Keratinocyte (primary cell): Measurements from ENCODE around the gene C1D. TPM values are rescaled to one million over a fixed set of nuclear protein-coding genes. Genes with fewer than 3 reads are reported as not detected.
A peak's percentile ranks its signal among the peaks of the same experiment; 100 is the strongest.

ENCODE experiments used
- DNase-seq: peaks from one replicate; pipeline ENCODE4 v3.0.0-alpha.2; 2011; ENCODE audit warnings: low read depth, missing footprints, low spot score
- FAIRE-seq: peaks from 2 replicates; lab custom pipeline; 2011; peaks lifted over from hg19 to GRCh38; lab: Jason Lieb, UNC
- H2AFZ ChIP-seq: 2 replicates; pipeline ENCODE4 v1.6.0; 2012; ENCODE audit warnings: low read length, control low read depth, inconsistent platforms; ENCODE audit not compliant: control insufficient read depth
- H3K27ac ChIP-seq: 2 replicates; pipeline ENCODE4 v1.5.1; 2011; ENCODE audit warnings: low read length; ENCODE audit not compliant: control insufficient read depth, insufficient read depth
- H3K27me3 ChIP-seq: 3 replicates; pipeline ENCODE4 v1.6.0; 2011; ENCODE audit warnings: low read length; ENCODE audit not compliant: control insufficient read depth, insufficient read depth; ENCODE audit errors: extremely low read depth
- H3K36me3 ChIP-seq, 2 experiments: 2 replicates in 1 of 2; 3 replicates in 1 of 2; pipeline ENCODE4 v1.5.1; 2011; ENCODE audit warnings: low read length in 2 of 2, mild to moderate bottlenecking in 1 of 2; ENCODE audit not compliant: control insufficient read depth in 2 of 2, insufficient read depth in 2 of 2; ENCODE audit errors: extremely low read depth in 1 of 2
- H3K4me1 ChIP-seq: 3 replicates; pipeline ENCODE4 v1.5.1; 2011; ENCODE audit warnings: low read length; ENCODE audit not compliant: control insufficient read depth, insufficient read depth; ENCODE audit errors: extremely low read depth
- H3K4me2 ChIP-seq: 3 replicates; pipeline ENCODE4 v1.6.0; 2011; ENCODE audit warnings: low read depth, low read length; ENCODE audit not compliant: control insufficient read depth, insufficient read depth; ENCODE audit errors: extremely low read depth
- H3K4me3 ChIP-seq, 3 experiments: fragments of 200-600 bp in 1 of 3; sonication (generic) in 1 of 3; 2 replicates in 2 of 3; 3 replicates in 1 of 3; pipeline ENCODE4 v1.5.1; 2011 to 2016; ENCODE audit warnings: low read length in 3 of 3, mild to moderate bottlenecking in 3 of 3, control low read depth in 2 of 3, inconsistent platforms in 1 of 3, low read depth in 1 of 3, mixed read lengths in 1 of 3, mixed run types in 1 of 3, moderate library complexity in 1 of 3; ENCODE audit not compliant: control insufficient read depth in 2 of 3, insufficient read depth in 2 of 3; ENCODE audit errors: extremely low read depth in 1 of 3
- H3K79me2 ChIP-seq: 2 replicates; pipeline ENCODE4 v1.6.0; 2012; ENCODE audit warnings: low read length; ENCODE audit not compliant: control insufficient read depth, insufficient read depth
- H3K9ac ChIP-seq: 3 replicates; pipeline ENCODE4 v1.6.0; 2011; ENCODE audit warnings: low read length; ENCODE audit not compliant: control insufficient read depth, insufficient read depth; ENCODE audit errors: extremely low read depth
- H3K9me1 ChIP-seq: 3 replicates; pipeline ENCODE4 v1.6.0; 2011; ENCODE audit warnings: low read length; ENCODE audit not compliant: control insufficient read depth, insufficient read depth; ENCODE audit errors: extremely low read depth
- H3K9me3 ChIP-seq: 2 replicates; pipeline ENCODE4 v1.5.1; 2012; ENCODE audit warnings: low read depth, low read length; ENCODE audit not compliant: control insufficient read depth
- H4K20me1 ChIP-seq: 3 replicates; pipeline ENCODE4 v1.6.0; 2011; ENCODE audit warnings: low read length; ENCODE audit not compliant: control insufficient read depth, insufficient read depth; ENCODE audit errors: extremely low read depth
- EZH2 ChIP-seq: IDR thresholded peaks from one replicate; pipeline ENCODE4 v1.6.1; 2012; ENCODE audit warnings: inconsistent platforms, mild to moderate bottlenecking, low read length, moderate library complexity
- dilution Hi-C: fragments of 300-500 bp; cut with MboI; formaldehyde crosslinking; loops from one replicate; pipeline ENCODE4 v1.7.0; 2020; ENCODE audit warnings: low sequenced_read_pairs; ENCODE audit not compliant: extremely low pct_ligation_motif_present
- polyA plus RNA-seq, 5 experiments: library from polyadenylated mRNA; depleted of rRNA in 3 of 5; stranded (reverse) in 3 of 5; stranded (forward) in 1 of 5; unstranded in 1 of 5; fragments of >200 nt; gene quantifications; 1 replicate in 1 of 5; 2 replicates in 3 of 5; 3 replicates in 1 of 5; pipeline versions ENCODE4 v1.2.1 to v1.2.3, GENCODE V29; 2011 to 2012; ENCODE audit warnings: missing spikeins in 2 of 5, low read depth in 1 of 5, low replicate concordance in 1 of 5
- TF ChIP-seq, protein P1 (sequence below), 3 experiments: IDR thresholded peaks in 1 of 3; conservative IDR thresholded peaks in 1 of 3; optimal IDR thresholded peaks in 1 of 3; 2 replicates in 2 of 3; 3 replicates in 1 of 3; pipeline versions ENCODE3 to v1.5.1; 2011; ENCODE audit warnings: low read length in 3 of 3, mild to moderate bottlenecking in 3 of 3, moderate library complexity in 2 of 3, control low read depth in 1 of 3, inconsistent platforms in 1 of 3; ENCODE audit not compliant: insufficient read depth in 2 of 3; ENCODE audit errors: extremely low read depth in 1 of 3

The C1D gene
- polyA plus RNA-seq, 1 donor (not counting 4 experiments of a cell fraction or from before 2014, with no cell fraction given) = 45.3 TPM

GRCh38 chr2:68046224-68046623 lies 16.6 kb downstream of the C1D start:
- Histone ChIP-seq H3K9ac (no peak overlapping the region), H3K27ac (no peak overlapping the region), H3K4me2 (no peak overlapping the region), H3K9me1 (no peaks in the 10 kb centered on the region), H3K4me3 (no peak overlapping the region), H2AFZ (no peak overlapping the region), H3K79me2 (peaks cover 25% of the 10 kb centered on the region), H3K4me1 (peaks cover 8% of the 10 kb centered on the region), H3K27me3 (no peaks in the 10 kb centered on the region), H3K9me3 (no peaks in the 10 kb centered on the region), H4K20me1 (no peaks in the 10 kb centered on the region), H3K36me3 (no peaks in the 10 kb centered on the region)
- TF ChIP-seq, protein P1, sequence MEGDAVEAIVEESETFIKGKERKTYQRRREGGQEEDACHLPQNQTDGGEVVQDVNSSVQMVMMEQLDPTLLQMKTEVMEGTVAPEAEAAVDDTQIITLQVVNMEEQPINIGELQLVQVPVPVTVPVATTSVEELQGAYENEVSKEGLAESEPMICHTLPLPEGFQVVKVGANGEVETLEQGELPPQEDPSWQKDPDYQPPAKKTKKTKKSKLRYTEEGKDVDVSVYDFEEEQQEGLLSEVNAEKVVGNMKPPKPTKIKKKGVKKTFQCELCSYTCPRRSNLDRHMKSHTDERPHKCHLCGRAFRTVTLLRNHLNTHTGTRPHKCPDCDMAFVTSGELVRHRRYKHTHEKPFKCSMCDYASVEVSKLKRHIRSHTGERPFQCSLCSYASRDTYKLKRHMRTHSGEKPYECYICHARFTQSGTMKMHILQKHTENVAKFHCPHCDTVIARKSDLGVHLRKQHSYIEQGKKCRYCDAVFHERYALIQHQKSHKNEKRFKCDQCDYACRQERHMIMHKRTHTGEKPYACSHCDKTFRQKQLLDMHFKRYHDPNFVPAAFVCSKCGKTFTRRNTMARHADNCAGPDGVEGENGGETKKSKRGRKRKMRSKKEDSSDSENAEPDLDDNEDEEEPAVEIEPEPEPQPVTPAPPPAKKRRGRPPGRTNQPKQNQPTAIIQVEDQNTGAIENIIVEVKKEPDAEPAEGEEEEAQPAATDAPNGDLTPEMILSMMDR (optimal IDR thresholded peaks at IDR 0.05 in 1 of 3, IDR thresholded peaks at IDR 0.05 in 1 of 3, conservative IDR thresholded peaks at IDR 0.05 in 1 of 3; ENCODE audit: extremely low read depth in 1 of 3, insufficient read depth in 2 of 3, low read length in 3 of 3) = no peak
- no peak for TF ChIP-seq EZH2
- DNase-seq (no peak), FAIRE-seq (no peak)
- dilution Hi-C loops = no loop called here

GRCh38 chr2:68045342-68045741 lies 17.5 kb downstream of the C1D start:
- no peaks in the 10 kb centered on the region for H3K9me1 ChIP-seq
- DNase-seq = no peak
- H3K4me2 ChIP-seq = no peak overlapping the region
- H3K9me3 ChIP-seq = no peaks in the 10 kb centered on the region
- TF ChIP-seq, protein P1 (optimal IDR thresholded peaks at IDR 0.05 in 1 of 3, IDR thresholded peaks at IDR 0.05 in 1 of 3, conservative IDR thresholded peaks at IDR 0.05 in 1 of 3; ENCODE audit: extremely low read depth in 1 of 3, insufficient read depth in 2 of 3, low read length in 3 of 3) = no peak
- no peak for TF ChIP-seq EZH2
- H3K36me3 ChIP-seq = no peaks in the 10 kb centered on the region
- H3K4me3 ChIP-seq = no peak overlapping the region
- H3K27ac ChIP-seq = peak overlapping the region; percentile 40
- no peak overlapping the region for H3K9ac ChIP-seq
- H3K79me2 ChIP-seq = peaks cover 17% of the 10 kb centered on the region
- H3K27me3 ChIP-seq = no peaks in the 10 kb centered on the region
- FAIRE-seq = no peak
- H4K20me1 ChIP-seq = no peaks in the 10 kb centered on the region
- H2AFZ ChIP-seq = no peak overlapping the region
- dilution Hi-C loops = no loop called here
- H3K4me1 ChIP-seq = peaks cover 8% of the 10 kb centered on the region
